ENCODE data around the gene MAP1LC3B2. TPM values are rescaled to one million over a fixed set of nuclear protein-coding genes. Genes with fewer than 3 reads are reported as not detected.

The MAP1LC3B2 gene
- polyA plus RNA-seq, 1 donor from 2014 or later, result 6.9 TPM

DNA sequence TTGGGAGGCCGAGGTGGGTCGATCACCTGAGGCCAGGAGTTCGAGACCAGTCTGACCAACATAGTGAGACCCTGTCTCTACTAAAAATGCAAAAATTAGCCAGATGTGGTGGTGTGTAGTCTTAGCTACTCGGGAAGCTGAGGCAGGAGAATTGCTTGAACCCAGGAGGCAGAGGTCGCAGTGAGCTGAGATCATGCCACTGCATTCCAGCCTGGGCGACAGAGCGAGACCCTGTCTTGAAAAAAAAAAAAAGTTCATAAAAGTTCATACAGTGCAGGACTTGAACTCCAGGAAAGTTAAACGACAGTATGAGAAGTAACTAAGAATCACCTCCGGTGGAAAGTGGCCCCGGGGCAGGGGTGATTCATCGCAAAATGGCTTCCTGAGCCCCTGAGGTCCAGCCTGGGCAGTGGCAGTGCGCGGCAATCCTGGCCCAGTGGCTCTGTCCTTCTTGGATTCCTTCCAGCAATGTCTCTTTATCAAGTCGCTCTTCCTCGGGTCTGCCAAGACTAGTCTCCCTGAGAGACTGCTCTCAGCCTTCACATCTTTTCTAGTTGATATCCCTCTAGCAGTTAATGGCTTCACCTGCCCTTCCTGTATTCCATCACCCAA, 16.7 kb upstream of the MAP1LC3B2 start:
- no peaks in the 10 kb centered on the region for H3K27me3 Mint-ChIP-seq
- no peaks in the 10 kb centered on the region for H3K36me3 Mint-ChIP-seq
- H3K9me3 Mint-ChIP-seq, result peaks cover 0 to 4% (median 0%) of the 10 kb centered on the region in 3 donors
- no peak overlapping the region for H3K27ac Mint-ChIP-seq
- H3K4me1 Mint-ChIP-seq, result peaks cover 32 to 33% (median 32%) of the 10 kb centered on the region in 3 donors
- no peak overlapping the region for H3K4me3 Mint-ChIP-seq

DNA sequence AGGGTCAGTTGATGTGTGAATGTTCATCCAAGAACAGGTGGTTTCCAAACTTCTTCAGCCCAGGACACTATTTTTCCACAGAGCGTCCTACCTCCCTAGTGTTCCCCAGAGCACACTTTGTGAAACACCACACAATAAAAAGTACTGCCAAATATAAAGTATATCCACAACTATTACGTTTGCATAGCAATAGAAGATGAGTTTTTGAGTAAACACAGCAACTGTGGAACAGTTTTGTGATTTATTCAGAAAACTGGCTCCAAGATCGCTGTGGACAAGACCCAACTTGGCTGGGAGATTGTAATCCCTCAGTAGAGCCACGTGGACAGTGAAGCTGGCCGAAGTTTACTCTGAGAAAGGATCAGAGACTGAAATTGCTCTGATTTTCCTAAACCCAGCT, 14.5 kb upstream of the MAP1LC3B2 start:
- Mint-ChIP-seq H3K4me1 (peaks cover 22 to 26% (median 26%) of the 10 kb centered on the region in 3 donors), H3K27me3 (no peaks in the 10 kb centered on the region), H3K4me3 (no peak overlapping the region), H3K9me3 (peaks cover 0 to 4% (median 0%) of the 10 kb centered on the region in 3 donors), H3K27ac (no peak overlapping the region), H3K36me3 (no peaks in the 10 kb centered on the region)

DNA sequence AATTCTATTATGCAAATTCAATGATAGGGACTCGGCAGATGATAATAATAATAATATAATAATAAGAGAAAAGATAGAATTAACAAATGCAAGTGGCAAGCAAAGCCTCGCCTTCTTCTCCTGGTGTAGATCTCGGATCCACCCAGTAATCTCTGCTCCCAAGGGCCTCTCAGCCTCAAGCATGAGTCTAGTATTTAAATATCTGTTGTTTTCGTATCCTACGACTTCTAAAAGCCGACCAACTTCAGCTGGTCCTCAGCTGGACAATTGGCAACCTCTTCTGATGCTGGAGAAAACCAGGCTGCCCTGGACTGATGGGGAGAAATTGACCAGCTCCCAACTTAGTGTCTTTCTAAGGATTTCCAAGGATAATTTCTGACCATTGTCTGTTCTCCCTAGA, 14.0 kb upstream of the MAP1LC3B2 start:
- H3K27me3 Mint-ChIP-seq, result no peaks in the 10 kb centered on the region
- no peak overlapping the region for H3K4me3 Mint-ChIP-seq
- peaks cover 17 to 24% (median 23%) of the 10 kb centered on the region in 3 donors for H3K4me1 Mint-ChIP-seq
- no peak overlapping the region for H3K27ac Mint-ChIP-seq
- peaks cover 0 to 4% (median 0%) of the 10 kb centered on the region in 3 donors for H3K9me3 Mint-ChIP-seq
- no peaks in the 10 kb centered on the region for H3K36me3 Mint-ChIP-seq

DNA sequence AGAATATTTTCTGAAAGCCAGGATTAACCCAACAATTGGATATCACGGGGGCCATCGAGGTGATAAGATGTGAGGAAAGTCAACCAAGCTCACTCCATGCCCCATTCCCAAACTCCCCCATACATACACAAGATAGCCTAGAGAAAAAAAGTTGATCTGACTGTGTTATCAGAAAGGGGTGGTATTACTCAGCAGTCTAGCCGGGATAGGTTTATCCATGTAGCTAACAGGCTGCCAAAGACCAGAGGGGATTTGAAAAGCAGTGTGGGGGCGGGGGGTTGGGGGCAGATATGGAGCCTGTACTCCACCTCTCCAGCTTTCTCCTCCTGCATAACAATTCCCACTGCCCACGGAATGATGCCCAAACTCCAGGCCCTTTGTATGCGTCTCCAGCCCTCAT, 13.2 kb upstream of the MAP1LC3B2 start:
- Mint-ChIP-seq H3K27me3 (no peaks in the 10 kb centered on the region), H3K9me3 (no peaks in the 10 kb centered on the region), H3K4me1 (peaks cover 12 to 21% (median 20%) of the 10 kb centered on the region in 3 donors), H3K4me3 (no peak overlapping the region), H3K27ac (peak overlapping the region in 1 of 3 donors; percentile 80), H3K36me3 (no peaks in the 10 kb centered on the region)

DNA sequence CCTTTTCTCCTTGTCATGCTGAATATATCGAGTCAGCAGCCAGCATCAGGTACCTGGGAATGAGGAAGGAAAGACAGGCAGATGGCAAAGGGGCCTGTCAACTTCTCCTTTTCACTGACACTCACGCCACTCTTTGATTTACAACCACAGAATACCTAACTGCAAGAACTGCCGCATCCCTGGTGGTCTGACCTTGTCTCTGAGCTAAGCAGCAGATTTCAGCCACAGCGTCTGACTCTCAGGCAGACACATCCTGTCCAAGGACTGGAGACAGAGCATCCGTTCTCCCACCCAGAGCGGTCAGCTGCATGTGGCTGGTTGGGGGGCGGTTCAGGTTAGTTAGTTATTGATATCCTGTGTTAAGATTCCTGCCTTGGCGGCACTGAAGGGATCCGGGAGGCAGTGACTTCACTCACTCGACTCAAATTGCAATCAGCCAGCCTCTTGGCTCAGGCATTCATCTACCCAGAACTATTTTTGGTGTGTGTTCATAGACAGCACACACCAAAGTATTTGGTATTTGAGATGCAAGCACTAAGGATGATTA, 11.2 kb upstream of the MAP1LC3B2 start:
- no peaks in the 10 kb centered on the region for H3K9me3 Mint-ChIP-seq
- no peaks in the 10 kb centered on the region for H3K36me3 Mint-ChIP-seq
- H3K4me3 Mint-ChIP-seq, result peak overlapping the region in 3 of 4 donors; percentile 1 to 74 (median 35)
- peaks cover 12 to 21% (median 19%) of the 10 kb centered on the region in 3 donors for H3K4me1 Mint-ChIP-seq
- no peaks in the 10 kb centered on the region for H3K27me3 Mint-ChIP-seq
- H3K27ac Mint-ChIP-seq, result peak overlapping the region in 2 of 3 donors; percentile 1 to 46

DNA sequence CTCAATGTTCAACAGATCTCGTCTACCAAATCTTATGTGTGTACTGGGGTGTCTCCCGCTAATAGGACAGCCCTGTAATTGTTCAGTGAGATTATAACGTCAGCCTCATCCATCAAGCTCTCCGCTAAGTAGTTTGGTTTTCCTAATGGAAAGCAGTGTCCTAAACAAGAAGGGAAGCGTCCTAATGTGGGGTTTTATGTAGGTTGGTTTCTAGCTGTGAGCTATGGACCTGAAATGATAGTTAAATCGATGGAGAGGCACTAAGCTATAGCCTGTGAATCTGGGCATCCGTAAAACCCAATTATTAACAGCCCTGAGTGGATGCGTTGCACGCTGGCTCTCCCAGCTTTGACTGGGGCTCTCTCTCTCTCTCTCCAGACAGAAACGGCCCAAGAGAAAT, 9.2 kb upstream of the MAP1LC3B2 start:
- no peaks in the 10 kb centered on the region for H3K36me3 Mint-ChIP-seq
- no peak overlapping the region for H3K4me3 Mint-ChIP-seq
- no peaks in the 10 kb centered on the region for H3K9me3 Mint-ChIP-seq
- H3K27me3 Mint-ChIP-seq, result no peaks in the 10 kb centered on the region
- no peak overlapping the region for H3K27ac Mint-ChIP-seq
- H3K4me1 Mint-ChIP-seq, result peaks cover 16 to 24% (median 18%) of the 10 kb centered on the region in 3 donors

DNA sequence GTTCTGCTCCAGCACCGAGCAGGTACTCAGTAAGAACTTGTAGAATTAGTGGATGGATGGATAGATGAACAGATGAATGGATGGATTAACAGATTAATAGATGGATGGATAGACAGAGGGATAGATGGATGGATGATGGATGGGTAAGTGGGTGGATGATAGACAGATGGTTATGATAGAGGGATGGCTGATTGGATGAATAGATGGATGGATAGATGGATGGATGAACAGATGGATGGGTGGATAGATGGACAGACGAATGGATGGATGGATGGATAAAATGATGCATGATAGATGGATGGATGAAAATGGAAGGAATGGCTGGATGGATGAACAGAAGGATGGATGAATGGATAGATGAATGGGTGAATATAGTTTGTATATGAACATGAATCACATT, 8.0 kb upstream of the MAP1LC3B2 start:
- Mint-ChIP-seq H3K4me1 (peaks cover 21 to 28% (median 23%) of the 10 kb centered on the region in 3 donors), H3K9me3 (no peaks in the 10 kb centered on the region), H3K27ac (no peak overlapping the region), H3K36me3 (peaks cover 2% of the 10 kb centered on the region), H3K4me3 (no peak overlapping the region), H3K27me3 (no peaks in the 10 kb centered on the region)

DNA sequence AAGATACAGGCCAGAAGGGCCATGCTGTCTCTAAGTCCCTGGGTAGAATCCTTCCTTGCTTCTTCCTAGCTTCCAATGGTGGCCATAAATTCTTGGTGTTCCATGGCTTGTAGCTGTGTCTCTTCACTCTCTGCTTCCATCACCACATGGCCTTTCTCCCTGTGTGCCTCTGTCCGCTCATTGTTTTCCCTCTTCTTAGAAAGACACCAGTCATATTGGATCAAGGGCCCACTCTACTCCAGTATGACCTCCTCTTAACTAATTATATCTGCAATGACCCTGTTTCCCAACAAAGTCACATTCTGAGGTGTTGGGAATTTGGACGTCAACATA, 7.6 kb upstream of the MAP1LC3B2 start:
- Mint-ChIP-seq H3K36me3 (peaks cover 2% of the 10 kb centered on the region), H3K4me1 (peaks cover 21 to 28% (median 26%) of the 10 kb centered on the region in 3 donors), H3K27me3 (no peaks in the 10 kb centered on the region), H3K9me3 (no peaks in the 10 kb centered on the region), H3K27ac (no peak overlapping the region), H3K4me3 (no peak overlapping the region)

DNA sequence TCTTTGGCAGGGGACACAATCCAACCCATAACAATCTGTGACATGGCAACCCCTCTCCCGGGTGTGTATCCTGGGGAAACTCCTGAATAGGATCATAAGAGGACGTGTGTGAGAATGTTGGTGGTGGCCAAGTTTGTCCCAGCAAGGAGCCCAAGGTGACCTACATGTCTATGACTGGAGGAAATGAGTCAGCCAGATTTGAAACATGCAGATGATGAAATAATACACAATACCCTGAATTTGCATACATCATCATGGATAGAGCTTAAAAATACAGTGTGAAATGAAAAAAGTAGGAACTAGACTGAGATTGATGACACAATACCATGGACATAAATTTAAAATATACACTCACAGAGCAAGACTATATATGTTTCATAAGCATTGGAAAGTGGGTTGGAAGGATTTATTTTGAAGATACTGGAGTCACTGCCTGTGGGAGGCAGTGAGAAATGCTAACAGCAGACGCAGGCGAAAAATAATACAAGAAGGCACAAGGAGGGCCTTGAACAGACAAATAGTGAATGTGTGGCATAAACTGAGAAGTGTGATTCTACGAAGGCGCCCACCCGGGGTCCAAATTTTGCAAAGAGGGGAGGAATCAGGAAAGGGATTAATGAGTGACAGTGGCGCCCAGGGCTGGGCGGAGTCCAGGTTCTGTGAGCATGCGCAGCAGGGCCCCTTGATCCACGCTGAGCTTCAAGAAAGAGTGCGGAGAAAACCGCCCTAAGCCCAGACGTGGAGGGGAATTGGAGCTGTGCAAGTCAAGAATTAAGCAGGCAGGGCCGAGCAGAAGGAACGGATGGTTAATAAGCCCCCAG, 7.0 kb upstream of the MAP1LC3B2 start:
- Mint-ChIP-seq H3K4me3 (peak overlapping the region in 1 of 4 donors; percentile 90), H3K9me3 (no peaks in the 10 kb centered on the region), H3K27me3 (no peaks in the 10 kb centered on the region), H3K27ac (no peak overlapping the region), H3K4me1 (peaks cover 24 to 30% (median 30%) of the 10 kb centered on the region in 3 donors), H3K36me3 (peaks cover 2% of the 10 kb centered on the region)

DNA sequence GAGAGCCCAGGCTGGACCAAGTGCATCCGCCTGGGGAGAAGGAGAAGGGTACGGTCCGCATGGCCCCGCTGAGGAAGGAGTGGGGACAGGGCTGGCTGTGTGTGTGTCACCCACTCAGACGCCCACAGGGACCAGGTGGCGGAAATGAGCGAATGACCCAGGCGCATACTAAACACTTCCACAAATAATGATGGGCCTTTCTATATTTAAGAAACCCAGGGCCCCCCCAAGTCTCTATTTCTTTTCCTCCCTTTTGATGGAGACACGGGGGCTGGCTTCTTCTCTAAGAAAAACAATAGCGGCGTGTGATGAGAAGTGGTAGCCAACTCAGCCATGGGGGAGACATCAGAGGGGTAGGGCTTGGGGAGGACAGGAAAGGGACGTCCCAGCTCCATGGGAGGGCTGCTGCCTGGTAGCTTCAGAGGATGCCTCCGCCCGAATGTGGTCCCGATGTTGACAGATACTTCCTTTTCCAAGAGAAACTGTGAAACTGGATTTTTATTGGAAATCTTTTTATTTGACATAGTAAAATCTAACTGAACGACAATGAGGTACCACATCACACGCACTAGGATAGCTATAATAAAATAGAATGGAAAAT, 6.3 kb upstream of the MAP1LC3B2 start:
- no peaks in the 10 kb centered on the region for H3K27me3 Mint-ChIP-seq
- no peak overlapping the region for H3K27ac Mint-ChIP-seq
- H3K9me3 Mint-ChIP-seq, result no peaks in the 10 kb centered on the region
- peak overlapping the region in 1 of 4 donors; percentile 90 for H3K4me3 Mint-ChIP-seq
- H3K4me1 Mint-ChIP-seq, result peaks cover 21 to 30% (median 28%) of the 10 kb centered on the region in 3 donors
- H3K36me3 Mint-ChIP-seq, result peaks cover 2% of the 10 kb centered on the region

DNA sequence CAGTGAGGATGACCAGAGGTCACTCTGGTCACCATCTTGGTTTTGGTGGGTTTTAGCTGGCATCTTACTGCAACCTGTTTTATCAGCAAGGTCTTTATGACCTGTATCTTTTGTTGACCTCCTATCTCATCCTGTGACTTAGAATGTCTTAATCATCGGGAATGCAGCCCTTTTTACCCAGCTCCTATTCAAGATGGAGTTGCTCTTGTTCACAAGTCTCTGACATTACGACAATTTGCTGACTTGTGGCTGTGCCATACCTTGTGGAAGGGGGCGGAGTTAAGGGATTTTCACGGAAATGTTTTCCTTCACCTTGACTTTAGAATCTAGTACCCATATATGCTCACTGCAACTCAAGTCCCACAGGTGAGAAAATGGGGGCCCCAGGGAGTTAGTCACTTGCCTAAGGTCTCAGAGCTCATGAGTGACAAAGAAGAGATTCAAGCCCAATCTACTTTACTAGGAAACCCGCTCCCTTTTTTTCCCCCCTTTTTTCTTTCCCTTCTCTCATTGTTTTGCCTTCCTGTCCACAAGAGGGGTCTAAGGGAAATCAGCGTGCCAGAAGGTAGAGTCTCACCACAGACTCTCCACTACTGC, 2.7 kb upstream of the MAP1LC3B2 start:
- Mint-ChIP-seq H3K4me1 (peaks cover 22 to 37% (median 30%) of the 10 kb centered on the region in 3 donors), H3K4me3 (no peak overlapping the region)

DNA sequence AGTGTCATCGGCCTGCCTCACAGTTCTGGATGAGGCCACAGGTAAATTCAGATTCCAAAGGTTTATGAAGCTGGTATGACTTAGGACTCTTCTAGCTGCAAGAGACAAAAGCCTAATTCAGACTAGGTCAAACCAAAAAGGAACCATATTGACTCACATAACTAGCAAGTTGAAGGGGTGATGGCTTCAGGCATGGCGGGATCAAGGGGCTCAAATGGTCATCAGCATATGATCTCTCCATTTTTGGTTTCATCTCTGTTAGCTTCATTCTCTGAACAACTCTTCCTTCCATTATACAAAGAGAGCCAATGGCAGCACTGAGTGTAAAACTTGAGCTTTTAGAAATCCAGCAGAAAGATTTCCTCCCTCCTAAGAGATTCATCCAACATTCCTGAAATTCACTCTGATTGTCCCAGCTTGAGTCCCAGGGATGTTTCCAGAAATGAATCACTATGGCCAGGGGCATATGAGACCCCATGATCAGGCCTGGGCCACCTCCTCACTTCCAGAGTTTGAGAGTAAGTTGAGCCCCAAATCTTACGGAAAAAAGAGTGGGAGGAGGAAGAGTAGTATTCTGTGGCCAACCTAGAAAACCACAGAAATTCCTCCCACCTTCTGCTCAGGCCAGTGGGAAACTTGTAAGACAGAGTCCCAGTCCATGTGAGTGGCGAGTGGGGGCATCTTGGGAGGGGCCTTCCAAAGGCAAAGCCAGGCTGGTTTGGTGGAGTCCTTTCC, 2.0 kb upstream of the MAP1LC3B2 start:
- H3K4me1 Mint-ChIP-seq, result peaks cover 22 to 37% (median 34%) of the 10 kb centered on the region in 3 donors
- H3K36me3 Mint-ChIP-seq, result peaks cover 2% of the 10 kb centered on the region
- no peaks in the 10 kb centered on the region for H3K27me3 Mint-ChIP-seq
- H3K9me3 Mint-ChIP-seq, result no peaks in the 10 kb centered on the region
- H3K27ac Mint-ChIP-seq, result peak overlapping the region in 2 of 3 donors; percentile 46 to 92
- H3K4me3 Mint-ChIP-seq, result no peak overlapping the region

More for the DNA sequence above, 2.7 kb upstream of the MAP1LC3B2 start:
- Mint-ChIP-seq H3K27me3 (no peaks in the 10 kb centered on the region), H3K36me3 (peaks cover 2% of the 10 kb centered on the region), H3K9me3 (no peaks in the 10 kb centered on the region), H3K27ac (peak overlapping the region in 2 of 3 donors; percentile 46 to 75)

DNA sequence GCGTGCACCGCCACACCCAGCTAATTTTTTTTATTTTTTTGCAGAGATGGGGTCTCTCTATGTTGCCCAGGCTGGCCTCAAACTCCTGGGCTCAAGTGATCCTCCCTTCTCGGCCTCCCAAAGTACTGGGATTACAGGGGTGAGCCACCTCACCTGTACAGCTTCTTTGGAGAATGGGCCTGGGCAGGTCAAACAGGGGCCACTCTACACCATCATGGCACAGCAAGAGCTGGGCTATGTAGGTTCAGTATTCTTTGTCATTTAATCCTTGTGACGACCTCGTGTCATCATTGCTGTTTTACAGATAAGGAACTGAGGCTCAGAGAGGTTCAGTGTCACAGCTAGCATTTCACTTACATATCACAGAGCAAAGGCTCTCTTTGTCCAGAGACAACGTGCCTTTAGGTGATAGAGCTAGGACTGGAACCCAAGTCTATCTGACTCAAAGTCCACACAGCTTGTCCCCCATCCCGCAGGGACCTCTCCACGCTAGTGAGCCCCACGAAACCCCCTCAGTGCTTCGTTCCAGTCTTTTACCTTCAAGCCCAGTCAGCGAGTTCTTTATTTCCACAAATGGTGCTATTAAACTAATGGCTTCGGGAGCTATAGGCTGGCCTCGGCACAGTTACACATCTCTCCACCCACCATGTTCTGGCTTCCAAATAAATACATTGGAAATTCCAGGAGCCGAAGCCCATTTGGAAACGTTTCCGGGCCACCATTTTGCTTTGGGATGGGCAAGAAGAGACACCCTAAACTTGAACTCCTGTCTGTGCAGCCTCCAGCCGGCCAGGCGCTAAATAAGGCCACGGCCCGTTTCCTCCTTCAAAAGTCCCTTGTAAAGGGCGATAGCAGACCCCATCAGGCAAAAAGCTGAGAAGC, 660 bp upstream of the MAP1LC3B2 start:
- Mint-ChIP-seq H3K36me3 (peaks cover 4% of the 10 kb centered on the region), H3K4me3 (peak overlapping the region; percentile 83 to 92 (median 87)), H3K4me1 (peaks cover 20 to 36% (median 34%) of the 10 kb centered on the region in 3 donors), H3K27me3 (no peaks in the 10 kb centered on the region), H3K9me3 (peaks cover 0 to 5% (median 2%) of the 10 kb centered on the region in 3 donors), H3K27ac (peak overlapping the region; percentile 99)
